Measurements from ENCODE around the gene SIGLEC9.

The SIGLEC9 gene

DNA sequence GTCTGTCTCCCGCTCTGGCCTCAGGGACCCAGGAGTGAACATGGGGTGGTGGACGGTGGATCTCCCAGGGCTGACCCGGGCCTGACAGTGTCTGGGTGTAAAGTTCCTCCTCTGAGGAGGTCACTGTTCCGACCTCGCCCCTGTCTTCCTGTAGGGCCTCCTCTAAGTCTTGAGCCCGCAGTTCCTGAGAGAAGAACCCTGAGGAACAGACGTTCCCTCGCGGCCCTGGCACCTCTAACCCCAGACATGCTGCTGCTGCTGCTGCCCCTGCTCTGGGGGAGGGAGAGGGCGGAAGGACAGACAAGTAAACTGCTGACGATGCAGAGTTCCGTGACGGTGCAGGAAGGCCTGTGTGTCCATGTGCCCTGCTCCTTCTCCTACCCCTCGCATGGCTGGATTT, at the start of gene SIGLEC9:
SIGLEC9 (plus strand) TSS at position 178 of the 400 bp plus-strand sequence; CDS start at position 247, 69 bp downstream.
- peak; percentile 28 for DNase-seq

GRCh38 chr19:51075998-51076397, 48.7 kb upstream of the SIGLEC9 start:
- no peak for DNase-seq

- DNase-seq: no peak
Measured at GRCh38 chr19:51076631-51077213, 48.0 kb upstream of the SIGLEC9 start.

DNA sequence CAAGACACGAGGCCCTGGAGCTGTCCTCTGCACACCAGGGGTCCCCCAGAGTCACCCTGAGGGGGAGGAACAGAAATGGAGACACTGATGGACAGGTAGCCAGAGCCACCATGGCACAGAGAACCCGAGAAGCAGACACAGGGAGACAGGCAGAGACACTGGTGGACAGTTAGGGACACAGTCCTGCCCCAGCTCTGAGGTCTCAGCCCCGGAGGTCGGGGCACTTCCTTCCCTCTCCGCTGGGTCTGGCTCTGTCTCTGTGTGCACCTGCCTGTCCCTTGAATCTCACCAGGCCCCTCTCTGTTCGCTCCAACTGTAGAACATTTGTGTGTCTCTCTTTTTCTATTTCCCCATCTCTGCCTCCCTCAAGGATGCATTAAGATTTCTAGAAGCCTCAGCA, 46.6 kb upstream of the SIGLEC9 start:
- no peak for DNase-seq

- DNase-seq: no peak
Measured at GRCh38 chr19:51078731-51079130, 46.0 kb upstream of the SIGLEC9 start.

DNA sequence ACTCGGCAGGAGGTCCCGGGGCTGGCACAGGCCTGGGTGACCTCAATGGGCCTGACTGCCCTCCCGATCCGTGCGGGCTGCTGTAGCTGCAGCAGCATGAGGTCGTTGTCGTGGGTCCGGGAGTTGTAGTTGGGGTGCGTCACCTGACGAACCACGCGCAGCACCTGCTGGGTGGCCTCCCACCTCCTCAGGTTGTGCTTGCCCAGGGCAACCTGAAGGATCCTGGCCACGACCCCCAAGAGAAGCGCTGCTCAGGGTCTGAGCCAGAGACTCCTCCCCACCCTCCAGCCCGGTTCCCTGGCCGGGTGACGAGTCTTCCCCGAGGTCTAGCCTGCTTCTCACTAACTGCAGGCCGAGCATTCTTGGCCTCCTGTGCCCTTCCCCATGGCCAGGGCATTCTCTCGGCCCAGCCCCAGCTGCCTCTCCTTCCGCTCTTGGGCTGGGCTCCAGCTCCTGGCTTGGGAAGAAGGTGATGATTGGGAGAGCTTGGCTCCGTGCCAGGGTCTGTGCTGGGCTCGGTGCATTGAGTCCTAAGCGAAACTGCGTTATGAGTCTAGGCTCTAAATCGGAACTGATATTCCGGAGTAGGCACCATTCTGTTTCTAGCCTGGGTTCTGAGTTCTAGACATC, 45.1 kb upstream of the SIGLEC9 start:
- DNase-seq: no peak

GRCh38 chr19:51081476-51081875, 43.2 kb upstream of the SIGLEC9 start:
- DNase-seq: no peak

DNA sequence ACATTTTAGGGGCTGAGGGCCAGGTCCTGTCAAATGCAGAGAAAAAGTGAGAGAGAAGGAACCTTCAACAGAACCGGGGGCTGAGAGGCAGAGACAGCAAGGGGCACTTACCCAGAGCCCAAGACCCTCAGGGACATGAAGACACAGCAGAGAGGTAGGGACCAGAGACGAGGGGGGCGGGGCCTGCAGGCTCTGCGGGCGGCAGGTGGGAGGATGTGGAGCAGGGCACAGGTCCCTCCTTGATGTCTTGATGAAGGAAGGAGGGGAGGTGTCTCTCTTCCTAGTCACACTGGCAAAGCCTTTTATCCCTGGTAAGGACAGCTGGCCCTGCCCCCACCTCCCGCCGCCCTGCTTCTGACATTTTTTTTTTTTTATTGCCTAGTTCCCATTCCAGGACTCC, 42.1 kb upstream of the SIGLEC9 start, which contains the start of gene KLK14:
KLK14 (minus strand) TSS at position 277 of the 400 bp plus-strand sequence; CDS start at position 4, 273 bp downstream.
- DNase-seq: no peak

- DNase-seq: no peak
Measured at GRCh38 chr19:51083181-51083580, 41.5 kb upstream of the SIGLEC9 start.

GRCh38 chr19:51083783-51084182, 40.9 kb upstream of the SIGLEC9 start:
- DNase-seq: no peak

DNA sequence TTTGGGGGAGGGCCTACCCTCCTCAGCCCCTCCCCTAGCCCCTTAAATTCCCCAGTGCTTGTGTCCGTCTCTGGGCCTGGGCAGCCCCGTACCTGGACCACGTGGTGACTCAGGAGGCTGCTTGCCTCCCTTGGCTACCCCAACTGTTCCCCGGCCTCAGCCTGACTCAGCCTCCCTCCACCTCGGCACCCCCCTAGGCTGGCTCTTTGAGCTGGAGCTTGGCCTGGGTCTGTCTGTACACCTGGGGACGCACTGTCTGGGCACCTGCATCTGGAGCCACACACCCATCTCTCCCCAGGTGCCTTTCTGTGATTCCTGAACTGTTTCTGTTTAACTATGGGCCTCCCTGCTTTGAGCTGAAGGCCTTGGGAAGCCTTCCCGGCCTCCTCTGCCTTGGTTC, 40.2 kb upstream of the SIGLEC9 start:
- DNase-seq: no peak

- no peak for DNase-seq
Measured at GRCh38 chr19:51086153-51086850, 38.4 kb upstream of the SIGLEC9 start.

DNA sequence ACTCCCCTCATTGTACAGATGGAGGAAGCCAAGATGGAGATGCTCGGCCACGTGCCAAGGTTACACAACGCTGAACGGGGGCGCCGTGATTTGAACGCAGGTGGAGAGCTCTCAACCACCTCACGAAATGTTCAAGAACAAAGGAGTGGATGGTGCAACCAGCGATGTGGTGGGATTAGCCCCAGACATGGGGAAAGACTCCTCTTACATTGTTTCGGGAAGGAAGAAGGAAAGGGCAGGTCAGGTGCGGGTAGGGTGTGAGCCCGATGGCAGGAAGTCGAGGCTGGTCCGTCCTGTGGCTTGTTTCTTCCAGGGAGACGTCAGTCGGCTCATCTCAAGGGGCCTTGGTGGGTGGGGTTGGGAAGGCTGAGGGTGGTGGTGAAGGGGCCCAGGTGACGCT, 34.9 kb upstream of the SIGLEC9 start:
- no peak for DNase-seq

DNA sequence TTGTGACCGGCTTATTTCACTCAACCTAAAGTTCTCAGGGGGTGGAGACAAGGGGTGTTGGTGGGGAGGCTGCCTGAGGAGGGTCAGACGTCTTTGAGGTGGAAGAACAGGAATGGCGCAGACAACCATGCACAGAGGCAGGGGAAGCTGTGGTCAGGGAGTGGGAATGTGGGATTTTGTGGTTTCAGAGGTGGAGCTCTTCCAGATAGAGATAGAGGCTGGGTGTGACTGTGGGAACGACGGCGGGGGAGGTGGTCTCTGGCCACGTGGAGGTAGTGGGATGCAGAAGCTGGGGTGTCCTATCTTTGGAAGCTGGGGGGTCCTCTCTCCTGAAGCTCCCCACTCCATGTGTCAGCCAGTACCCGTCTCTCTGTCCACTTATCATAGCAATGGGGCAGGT, 34.2 kb upstream of the SIGLEC9 start:
- no peak for DNase-seq

DNA sequence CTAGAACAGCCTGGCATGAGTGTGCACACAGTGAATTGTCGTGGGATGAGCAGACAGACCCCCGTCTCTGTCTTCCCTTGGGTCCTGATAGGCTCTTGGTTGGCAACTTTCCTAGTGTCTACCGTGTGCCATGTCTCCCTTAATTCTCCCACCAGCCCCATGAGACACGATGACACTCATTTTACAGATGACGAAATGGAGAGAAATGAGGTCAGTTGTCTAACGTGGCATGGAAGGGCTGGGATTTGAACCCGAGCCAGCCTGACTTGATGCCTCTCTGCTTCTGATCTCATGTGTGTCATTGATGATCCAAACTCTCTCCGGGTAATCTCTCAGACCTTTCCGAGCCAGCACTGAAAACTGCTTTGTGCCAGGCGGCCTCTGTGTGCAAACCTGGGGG, 33.6 kb upstream of the SIGLEC9 start:
- no peak for DNase-seq

DNA sequence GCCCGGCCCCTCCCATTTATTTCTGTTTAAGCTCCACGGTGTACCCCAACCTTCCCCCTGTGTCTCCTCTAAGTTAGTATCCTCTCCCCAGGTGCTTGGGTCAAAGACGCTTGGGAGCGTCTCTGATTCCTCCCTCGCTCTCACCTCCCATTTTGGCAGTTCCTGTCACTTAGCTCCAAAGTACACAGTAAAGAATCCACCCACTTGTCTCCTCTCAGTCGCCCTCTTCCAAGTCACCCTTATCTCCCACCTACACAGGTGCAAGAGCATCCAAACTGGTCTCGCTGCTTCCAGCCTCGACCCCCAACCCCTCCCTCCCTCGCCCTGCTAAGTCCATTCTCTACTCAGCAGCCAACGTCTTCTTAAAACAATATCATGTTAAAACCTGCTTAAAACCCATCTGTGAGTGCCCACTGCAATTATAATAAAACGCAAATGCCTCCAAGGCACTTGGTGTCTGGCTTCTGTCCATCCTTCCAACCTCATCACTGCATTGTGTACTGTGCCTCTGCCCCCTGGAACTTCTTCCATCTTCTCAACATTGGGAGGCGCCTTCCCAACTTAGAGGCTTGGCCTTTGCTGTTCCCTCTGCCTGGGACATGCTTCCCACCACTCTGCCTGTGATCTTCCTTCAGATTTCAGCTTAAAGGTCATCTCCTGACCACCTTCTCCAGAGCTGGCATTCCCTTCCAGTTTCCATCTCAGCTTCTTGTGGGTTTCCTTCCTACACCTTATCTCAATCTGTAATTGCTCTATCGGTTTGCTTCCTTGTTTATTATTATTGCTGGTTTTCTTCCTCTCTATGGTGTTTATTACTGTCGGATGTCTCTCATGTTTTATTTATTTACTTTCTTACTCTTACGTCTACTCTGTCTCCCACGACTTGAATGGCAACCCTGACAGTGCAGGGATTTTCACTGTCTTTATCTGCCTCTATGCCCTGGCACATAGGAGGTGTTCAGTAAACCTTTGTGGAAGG, 32.5 kb upstream of the SIGLEC9 start:
- DNase-seq: no peak

GRCh38 chr19:51093101-51093500, 31.6 kb upstream of the SIGLEC9 start:
- no peak for DNase-seq

DNA sequence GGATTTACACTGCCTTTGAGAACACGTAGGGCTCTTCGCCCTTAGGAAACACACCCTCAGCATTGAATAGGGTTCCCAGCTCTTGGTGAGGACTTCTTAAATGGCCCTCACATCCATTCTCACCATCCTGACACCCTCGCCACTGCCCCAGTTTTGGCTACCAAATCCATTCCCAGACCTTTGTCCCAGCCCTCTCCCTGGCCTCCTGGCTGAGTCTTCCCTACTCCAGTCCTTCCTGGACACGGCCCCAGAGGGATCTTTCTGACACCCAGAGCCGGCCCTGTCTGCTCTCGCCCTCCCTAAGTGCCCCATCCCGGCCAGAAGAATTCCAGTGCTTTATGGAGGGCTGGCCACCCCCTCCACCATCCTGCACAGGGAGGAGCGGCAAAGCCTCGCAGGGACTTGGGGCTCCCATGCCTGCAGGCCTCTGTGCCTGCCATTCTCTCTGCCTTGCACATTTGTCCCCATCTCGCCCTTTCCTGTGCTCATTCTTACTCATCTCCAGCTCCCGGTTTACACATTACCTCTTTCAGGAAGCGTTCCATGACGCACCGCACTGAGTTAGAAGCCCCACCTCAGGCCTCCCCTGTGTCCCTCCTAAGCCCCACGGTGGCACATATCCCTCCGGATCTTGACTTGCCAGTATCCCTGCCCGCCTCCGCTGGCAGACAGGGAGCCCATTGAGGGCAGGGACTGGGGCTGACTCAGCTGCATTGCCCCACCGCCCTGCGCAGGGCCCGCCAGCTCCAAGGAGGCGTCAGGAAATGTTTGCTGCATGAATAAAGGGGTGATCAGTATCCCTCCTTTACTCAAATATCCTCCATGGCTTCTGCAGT, 31.0 kb upstream of the SIGLEC9 start:
- no peak for DNase-seq

DNA sequence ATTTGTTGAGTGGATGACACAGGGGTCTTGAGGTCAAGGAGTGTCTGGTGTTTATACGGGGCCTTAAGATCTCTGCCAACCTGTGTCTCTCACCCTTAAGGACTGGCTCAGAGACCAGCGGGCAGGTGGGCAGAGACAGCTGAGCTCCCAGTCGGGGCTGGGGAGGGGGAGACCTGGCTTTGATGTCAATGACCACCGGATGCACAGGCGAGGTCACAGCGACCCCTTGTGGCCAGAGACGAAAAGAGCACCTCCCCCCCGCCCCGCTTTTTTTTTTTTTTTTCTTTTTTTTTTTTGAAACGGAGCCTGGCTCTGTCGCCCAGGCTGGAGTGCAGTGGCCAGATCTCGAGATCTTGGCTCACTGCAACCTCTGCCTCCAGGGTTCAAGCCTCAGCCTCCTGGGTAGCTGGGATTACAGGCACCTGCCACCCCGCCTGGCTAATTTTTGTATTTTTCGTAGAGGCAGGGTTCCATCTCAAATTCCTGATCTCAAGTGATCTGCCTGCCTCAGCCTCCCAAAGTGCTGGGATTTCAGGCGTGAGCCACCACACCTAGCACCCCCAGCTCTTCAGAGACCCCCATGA, 29.9 kb upstream of the SIGLEC9 start:
- peak; percentile 47 for DNase-seq

GRCh38 chr19:51096473-51097165, 28.1 kb upstream of the SIGLEC9 start:
- no peak for DNase-seq

DNA sequence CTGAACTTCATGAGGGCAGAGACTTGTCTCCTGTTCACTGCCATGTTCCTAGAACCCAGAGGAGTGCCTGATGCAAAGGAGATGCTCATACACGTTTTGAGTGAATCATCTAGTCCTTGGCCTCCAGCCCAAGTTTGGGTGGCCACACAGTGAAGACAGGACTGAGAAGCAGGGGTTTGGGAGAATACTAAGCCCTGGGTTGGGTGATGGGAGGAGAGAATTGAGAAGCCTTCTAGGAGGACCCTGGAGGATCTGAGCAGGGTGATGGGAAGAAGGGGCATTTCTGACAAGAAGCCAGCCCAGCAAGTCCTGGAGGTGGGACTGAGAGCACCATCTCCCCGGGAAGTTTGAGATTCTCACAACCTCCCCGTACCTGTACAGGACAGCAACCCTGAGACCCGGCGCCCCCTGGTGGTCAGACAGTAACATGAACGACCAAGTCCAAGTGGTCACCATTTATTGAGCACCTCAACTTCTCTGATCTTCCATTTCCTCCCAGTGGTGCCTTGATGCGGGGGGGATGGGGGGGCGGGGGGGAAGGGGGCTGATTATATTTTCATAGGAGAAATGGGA, 27.5 kb upstream of the SIGLEC9 start:
- peak; percentile 82 for DNase-seq

Measured in CD4-positive, alpha-beta T cell treated with Interleukin-17A for 4 hours (primary cell).